Dermis lymphatic vessel endothelial cell (primary cell): ENCODE results near the gene CSF2RB. TPM values are rescaled to one million over a fixed set of nuclear protein-coding genes. Genes with fewer than 3 reads are reported as not detected.

Experiments used
- total RNA-seq: library from RNA; depleted of rRNA; stranded (reverse); fragments of >200 nt; gene quantifications from 2 replicates; pipeline ENCODE4 v1.2.1, GENCODE V29; 2014

The CSF2RB gene
- total RNA-seq = 1.5 and 3.4 TPM in 2 replicates

GRCh38 chr22:36913427-36914389 lies at the start of gene CSF2RB:
TSS of gene CSF2RB (plus strand) at chr22:36913628. CDS start at chr22:36922208, 8,580 bp downstream.

Other genes starting within 250 kb of the CSF2RB start
- gene CACNG2, start 209.9 kb upstream of the CSF2RB start, total RNA-seq = not detected in 2 replicates
- 11.5 and 15.2 TPM in 2 replicates for gene IFT27, start 137.5 kb upstream of the CSF2RB start, total RNA-seq
- not detected in 2 replicates for gene PVALB, start 96.6 kb upstream of the CSF2RB start, total RNA-seq
- gene NCF4, start 52.6 kb upstream of the CSF2RB start, total RNA-seq = not detected in 2 replicates
- gene TST, start 105.8 kb downstream of the CSF2RB start, total RNA-seq = 56.2 and 65.7 TPM in 2 replicates
- 110 and 124 TPM in 2 replicates for gene MPST, start 106.1 kb downstream of the CSF2RB start, total RNA-seq
- gene KCTD17, start 138.1 kb downstream of the CSF2RB start, total RNA-seq = 53.2 and 82.8 TPM in 2 replicates
- not detected in 2 replicates for gene TMPRSS6, start 196.1 kb downstream of the CSF2RB start, total RNA-seq
- gene IL2RB, start 236.3 kb downstream of the CSF2RB start, total RNA-seq = under 0.01 TPM in 1 of 2 replicates, not detected in the other